Lower leg skin (tissue), 4 donors: Measurements from ENCODE around the gene PTPN1. TPM values are rescaled to one million over a fixed set of nuclear protein-coding genes. Genes with fewer than 3 reads are reported as not detected.
"Not testable (repeated sequence)": the region's sequence is repeated elsewhere in the genome, so short reads cannot be mapped to it uniquely, and the experiment has no call there.

Experiments
- DNase-seq, 2 donors: peaks; one replicate each; pipeline ENCODE4 v3.0.0-alpha.2; 2019; ENCODE audit warnings: low spot score in 2 of 2
- H3K4me3 ChIP-seq: fragments of 200-600 bp; sonication (generic); 2 replicates; pipeline ENCODE4 v1.5.1; 2017; ENCODE audit warnings: mild to moderate bottlenecking, low read depth; ENCODE audit not compliant: poor library complexity, severe bottlenecking
- POLR2A ChIP-seq, 2 donors: fragments of 450-650 bp; IDR thresholded peaks; one replicate each; pipeline ENCODE4 v1.6.1; 2016 to 2017; ENCODE audit warnings: antibody characterized with exemption in 2 of 2, mild to moderate bottlenecking in 1 of 2, moderate library complexity in 1 of 2
- WGBS, 2 donors: methylation state at CpG; one replicate each; pipeline ENCODE4 v1.1.5; 2018; 5-methylcytosine and 5-hydroxymethylcytosine counted together
- intact Hi-C: fragments of 100-400 bp; cut with DNase I; formaldehyde crosslinking; loops from one replicate; pipeline ENCODE4 v1.15.0; 2023; ENCODE audit warnings: low total_unique reads
- total RNA-seq, 4 donors: library from RNA; depleted of rRNA; stranded (reverse); fragments of >200 nt; gene quantifications; one replicate each; pipeline ENCODE4 v1.1.0, GENCODE V29; 2016
- TF ChIP-seq, protein P1 (sequence below), 3 donors: fragments of 450-650 bp; IDR thresholded peaks; one replicate each; pipeline ENCODE4 v1.5.1; 2016; ENCODE audit warnings: antibody characterized with exemption in 3 of 3, mild to moderate bottlenecking in 3 of 3, moderate library complexity in 2 of 3

PTPN1 gene
- total RNA-seq, 4 donors from 2014 or later: 19.1 to 29.8 (median 23.3) TPM

GRCh38 chr20:50538276-50538675 is 28.1 kb downstream of the PTPN1 start:
- WGBS, 2 donors: 72 to 76% methylated on average over 4 of the region's 4 CpGs
- DNase-seq: no peak

GRCh38 chr20:50539798-50540197 is 29.6 kb downstream of the PTPN1 start:
- intact Hi-C loops, H3K4me3 ChIP-seq, DNase-seq: not testable (repeated sequence)
- 92 to 99% methylated on average over 8 of the region's 8 CpGs for WGBS, 2 donors

More at GRCh38 chr20:50538276-50538675, 28.1 kb downstream of the PTPN1 start:
- no peak overlapping the region for H3K4me3 ChIP-seq
- intact Hi-C loops: no loop called here
- TF ChIP-seq, protein P1, sequence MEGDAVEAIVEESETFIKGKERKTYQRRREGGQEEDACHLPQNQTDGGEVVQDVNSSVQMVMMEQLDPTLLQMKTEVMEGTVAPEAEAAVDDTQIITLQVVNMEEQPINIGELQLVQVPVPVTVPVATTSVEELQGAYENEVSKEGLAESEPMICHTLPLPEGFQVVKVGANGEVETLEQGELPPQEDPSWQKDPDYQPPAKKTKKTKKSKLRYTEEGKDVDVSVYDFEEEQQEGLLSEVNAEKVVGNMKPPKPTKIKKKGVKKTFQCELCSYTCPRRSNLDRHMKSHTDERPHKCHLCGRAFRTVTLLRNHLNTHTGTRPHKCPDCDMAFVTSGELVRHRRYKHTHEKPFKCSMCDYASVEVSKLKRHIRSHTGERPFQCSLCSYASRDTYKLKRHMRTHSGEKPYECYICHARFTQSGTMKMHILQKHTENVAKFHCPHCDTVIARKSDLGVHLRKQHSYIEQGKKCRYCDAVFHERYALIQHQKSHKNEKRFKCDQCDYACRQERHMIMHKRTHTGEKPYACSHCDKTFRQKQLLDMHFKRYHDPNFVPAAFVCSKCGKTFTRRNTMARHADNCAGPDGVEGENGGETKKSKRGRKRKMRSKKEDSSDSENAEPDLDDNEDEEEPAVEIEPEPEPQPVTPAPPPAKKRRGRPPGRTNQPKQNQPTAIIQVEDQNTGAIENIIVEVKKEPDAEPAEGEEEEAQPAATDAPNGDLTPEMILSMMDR (IDR thresholded peaks at IDR 0.05): no peak
- no peak for TF ChIP-seq POLR2A (IDR thresholded peaks at IDR 0.05)

DNA sequence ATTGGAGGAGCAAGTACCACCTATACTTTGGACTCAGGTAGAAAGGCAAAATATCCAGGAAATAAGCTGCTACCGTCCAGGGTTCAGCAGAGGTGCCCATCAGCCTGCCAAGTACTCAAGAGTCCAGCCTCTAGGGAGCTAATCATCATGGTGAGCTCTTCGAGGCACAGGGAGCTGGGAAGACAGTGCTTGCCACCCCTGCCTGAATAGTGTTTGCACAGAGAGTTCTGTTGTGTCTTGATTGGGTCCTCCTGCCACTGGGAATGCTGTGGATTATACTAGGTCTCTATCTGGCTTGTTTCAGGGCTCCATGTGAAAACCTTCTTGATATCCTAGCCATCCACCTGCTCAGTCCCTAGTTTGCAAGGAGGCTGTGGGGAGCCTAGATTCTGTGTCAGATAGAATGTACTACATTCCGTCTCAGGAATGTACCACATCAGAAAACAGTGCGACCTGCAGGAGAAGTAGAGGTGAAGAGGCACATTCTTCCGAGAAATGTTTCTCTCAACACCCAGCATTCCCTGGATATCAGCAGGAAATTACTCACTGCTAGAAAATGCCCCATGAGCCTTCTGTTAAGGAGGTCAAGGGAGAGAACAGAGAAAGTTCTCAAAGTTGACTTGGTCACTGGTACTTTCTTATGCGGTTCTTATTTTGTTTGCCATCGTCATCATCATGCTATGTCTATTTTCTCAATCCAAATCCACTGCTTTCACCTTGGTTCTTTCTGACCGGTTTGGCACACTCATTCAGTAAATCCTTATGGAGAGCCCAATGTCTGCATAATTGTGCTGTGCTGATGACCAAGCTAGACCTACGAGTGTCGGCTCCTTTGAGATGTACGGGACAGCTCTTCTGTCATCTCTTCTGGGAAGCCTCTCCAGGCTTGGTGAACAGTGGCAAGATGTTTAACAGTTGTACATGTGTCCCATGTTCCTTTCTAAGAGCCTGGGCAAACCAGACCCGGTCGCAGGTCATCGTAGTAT is 30.7 kb downstream of the PTPN1 start:
- WGBS, 2 donors: 89 to 92% methylated on average over 14 of the region's 14 CpGs
- no peak for DNase-seq
- intact Hi-C loops: no loop called here
- no peak overlapping the region for H3K4me3 ChIP-seq
- TF ChIP-seq, protein P1 (IDR thresholded peaks at IDR 0.05): no peak
- no peak for TF ChIP-seq POLR2A (IDR thresholded peaks at IDR 0.05)

DNA sequence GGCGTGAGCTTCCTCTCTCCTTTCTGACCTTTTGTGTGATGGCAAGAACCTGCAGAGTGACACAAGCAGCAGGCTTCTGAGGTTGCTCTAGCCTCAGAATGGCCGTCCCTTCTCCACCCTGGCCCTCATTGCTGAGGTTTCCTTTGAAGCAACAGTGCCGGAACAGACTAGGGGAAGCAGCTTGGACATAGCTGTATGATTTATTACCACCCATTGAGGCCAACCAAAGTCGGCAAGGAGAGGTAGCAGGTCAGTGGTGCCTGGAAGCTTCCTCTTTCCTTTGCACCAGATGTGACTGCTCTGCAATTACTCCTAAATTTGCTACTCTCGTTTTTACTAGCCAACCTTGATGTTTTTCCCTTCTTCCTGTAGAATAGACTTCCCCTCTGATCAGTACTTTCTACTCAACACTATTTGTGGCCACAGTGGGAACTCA is 31.4 kb downstream of the PTPN1 start:
- WGBS, 2 donors: 65 to 76% methylated on average over 5 of the region's 5 CpGs
- intact Hi-C loops: no loop called here
- DNase-seq: no peak
- H3K4me3 ChIP-seq: no peak overlapping the region
- TF ChIP-seq, protein P1 (IDR thresholded peaks at IDR 0.05): no peak
- TF ChIP-seq POLR2A (IDR thresholded peaks at IDR 0.05): no peak

DNA sequence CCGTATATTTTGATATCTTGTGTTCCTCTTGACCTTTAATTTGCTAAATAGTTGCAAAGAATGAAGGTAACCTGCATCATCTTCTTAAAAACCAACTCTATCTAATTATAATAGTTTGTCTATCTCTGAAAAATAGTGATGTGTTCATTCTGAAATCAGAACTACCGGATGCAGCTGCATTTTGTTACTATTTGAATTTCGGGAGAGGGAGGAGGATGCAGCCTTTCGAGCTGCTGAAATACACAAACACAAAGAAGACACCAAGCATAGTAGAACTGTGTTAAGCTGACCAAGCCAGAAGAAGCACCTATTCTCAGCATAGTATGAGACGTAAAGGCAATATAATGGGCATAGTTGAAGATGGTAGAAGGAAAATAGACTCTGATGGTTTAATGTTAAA is 33.1 kb downstream of the PTPN1 start:
- no peak for TF ChIP-seq POLR2A (IDR thresholded peaks at IDR 0.05)
- TF ChIP-seq, protein P1 (IDR thresholded peaks at IDR 0.05): no peak
- no peak for DNase-seq
- WGBS, 2 donors: 74 to 77% methylated on average over 5 of the region's 5 CpGs
- H3K4me3 ChIP-seq: no peak overlapping the region
- intact Hi-C loops: no loop called here

DNA sequence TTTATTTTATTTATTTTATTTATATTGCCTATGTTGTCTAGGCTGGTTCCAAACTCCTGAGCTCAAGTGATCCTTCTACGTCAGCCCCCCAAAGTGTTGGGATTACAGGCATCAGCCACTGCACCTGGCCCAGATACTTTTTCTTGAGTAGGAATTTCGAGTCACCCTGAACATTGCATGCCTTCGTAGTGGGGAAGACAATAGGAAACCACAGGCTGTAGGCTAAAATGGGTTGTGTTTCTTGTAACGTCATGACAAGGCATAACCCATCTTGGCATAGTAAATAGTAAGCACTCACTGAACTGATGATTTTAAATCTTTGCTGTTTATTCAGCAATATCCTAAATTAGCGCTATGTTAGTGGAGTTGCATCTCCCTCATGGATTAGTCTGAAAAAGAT is 34.9 kb downstream of the PTPN1 start:
- WGBS, 2 donors: 75 to 90% methylated on average over 5 of the region's 5 CpGs
- TF ChIP-seq POLR2A (IDR thresholded peaks at IDR 0.05): no peak
- TF ChIP-seq, protein P1 (IDR thresholded peaks at IDR 0.05): no peak
- H3K4me3 ChIP-seq: no peak overlapping the region
- intact Hi-C loops: no loop called here
- DNase-seq: no peak
